ENCODE results near the gene KRT86.

GRCh38 chr12:52336641-52337040 lies 62.2 kb downstream of the KRT86 start:
- TF ChIP-seq CTCF (IDR thresholded peaks at IDR 0.05) (no peak), POLR2AphosphoS5 (IDR thresholded peaks at IDR 0.05) (no peak), POLR2A (IDR thresholded peaks at IDR 0.05) (no peak), EP300 (IDR thresholded peaks at IDR 0.05) (no peak)
